ENCODE measurements around the gene DDX27. TPM values are rescaled to one million over a fixed set of nuclear protein-coding genes. Genes with fewer than 3 reads are reported as not detected.
A peak's percentile ranks its signal among the peaks of the same experiment; 100 is the strongest.

Gene DDX27
- total RNA-seq, 4 donors from 2014 or later = 19.8 to 35.7 (median 30.8) TPM

DNA sequence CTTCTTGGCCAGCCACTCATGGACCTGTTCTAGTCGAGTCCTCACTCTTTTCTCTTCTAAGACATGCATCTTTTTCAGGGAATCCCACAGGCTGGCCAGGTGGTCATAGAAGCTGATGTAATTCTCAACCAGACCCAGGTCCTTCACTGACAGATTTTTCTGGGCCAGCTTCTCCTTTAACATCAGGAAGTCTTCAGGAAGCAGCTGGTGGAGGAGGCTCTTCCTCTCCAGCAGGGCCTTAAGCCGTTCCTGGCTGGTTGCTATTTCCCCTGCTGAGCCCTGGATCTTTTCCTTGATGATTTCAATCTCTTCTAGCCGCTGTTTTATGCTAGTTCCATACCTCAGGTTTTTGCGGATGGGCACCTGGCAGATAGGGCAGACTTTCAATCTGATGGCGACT is 28.6 kb downstream of the DDX27 start:
- peaks cover 0 to 33% (median 7%) of the 10 kb centered on the region in 3 donors for H3K4me1 ChIP-seq
- H3K36me3 ChIP-seq = peaks cover 36 to 99% (median 57%) of the 10 kb centered on the region in 3 donors
- DNase-seq = no peak
- H3K9me3 ChIP-seq = no peaks in the 10 kb centered on the region
- no peak for TF ChIP-seq POLR2A (IDR thresholded peaks at IDR 0.05)
- TF ChIP-seq, protein P1, sequence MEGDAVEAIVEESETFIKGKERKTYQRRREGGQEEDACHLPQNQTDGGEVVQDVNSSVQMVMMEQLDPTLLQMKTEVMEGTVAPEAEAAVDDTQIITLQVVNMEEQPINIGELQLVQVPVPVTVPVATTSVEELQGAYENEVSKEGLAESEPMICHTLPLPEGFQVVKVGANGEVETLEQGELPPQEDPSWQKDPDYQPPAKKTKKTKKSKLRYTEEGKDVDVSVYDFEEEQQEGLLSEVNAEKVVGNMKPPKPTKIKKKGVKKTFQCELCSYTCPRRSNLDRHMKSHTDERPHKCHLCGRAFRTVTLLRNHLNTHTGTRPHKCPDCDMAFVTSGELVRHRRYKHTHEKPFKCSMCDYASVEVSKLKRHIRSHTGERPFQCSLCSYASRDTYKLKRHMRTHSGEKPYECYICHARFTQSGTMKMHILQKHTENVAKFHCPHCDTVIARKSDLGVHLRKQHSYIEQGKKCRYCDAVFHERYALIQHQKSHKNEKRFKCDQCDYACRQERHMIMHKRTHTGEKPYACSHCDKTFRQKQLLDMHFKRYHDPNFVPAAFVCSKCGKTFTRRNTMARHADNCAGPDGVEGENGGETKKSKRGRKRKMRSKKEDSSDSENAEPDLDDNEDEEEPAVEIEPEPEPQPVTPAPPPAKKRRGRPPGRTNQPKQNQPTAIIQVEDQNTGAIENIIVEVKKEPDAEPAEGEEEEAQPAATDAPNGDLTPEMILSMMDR (IDR thresholded peaks at IDR 0.05) = no peak
- 68 to 70% methylated on average over 5 of the region's 5 CpGs for WGBS, 2 donors
- peak overlapping the region in 1 of 4 donors; percentile 8 for H3K27ac ChIP-seq
- intact Hi-C loops (cut with DNase I) = loop anchor here (10.0 kb wide), 1 partner anchor 77 kb away; no protein-coding TSS in a partner anchor
- no peaks in the 10 kb centered on the region for H3K27me3 ChIP-seq
- no peak overlapping the region for H3K4me3 ChIP-seq

GRCh38 chr20:49248301-49248700 is 29.1 kb downstream of the DDX27 start:
- Histone ChIP-seq H3K27me3 (no peaks in the 10 kb centered on the region), H3K27ac (no peak overlapping the region), H3K36me3 (peaks cover 32 to 99% (median 57%) of the 10 kb centered on the region in 3 donors), H3K9me3 (no peaks in the 10 kb centered on the region), H3K4me3 (no peak overlapping the region), H3K4me1 (peaks cover 0 to 33% (median 7%) of the 10 kb centered on the region in 3 donors)
- no CpG with 5 or more reads among the region's 10 CpGs for WGBS, 2 donors
- DNase-seq = no peak
- TF ChIP-seq, protein P1 (IDR thresholded peaks at IDR 0.05) = no peak
- TF ChIP-seq POLR2A (IDR thresholded peaks at IDR 0.05) = no peak
- intact Hi-C loops (cut with DNase I) = loop anchor here (10.0 kb wide), 1 partner anchor 76 kb away; no protein-coding TSS in a partner anchor

DNA sequence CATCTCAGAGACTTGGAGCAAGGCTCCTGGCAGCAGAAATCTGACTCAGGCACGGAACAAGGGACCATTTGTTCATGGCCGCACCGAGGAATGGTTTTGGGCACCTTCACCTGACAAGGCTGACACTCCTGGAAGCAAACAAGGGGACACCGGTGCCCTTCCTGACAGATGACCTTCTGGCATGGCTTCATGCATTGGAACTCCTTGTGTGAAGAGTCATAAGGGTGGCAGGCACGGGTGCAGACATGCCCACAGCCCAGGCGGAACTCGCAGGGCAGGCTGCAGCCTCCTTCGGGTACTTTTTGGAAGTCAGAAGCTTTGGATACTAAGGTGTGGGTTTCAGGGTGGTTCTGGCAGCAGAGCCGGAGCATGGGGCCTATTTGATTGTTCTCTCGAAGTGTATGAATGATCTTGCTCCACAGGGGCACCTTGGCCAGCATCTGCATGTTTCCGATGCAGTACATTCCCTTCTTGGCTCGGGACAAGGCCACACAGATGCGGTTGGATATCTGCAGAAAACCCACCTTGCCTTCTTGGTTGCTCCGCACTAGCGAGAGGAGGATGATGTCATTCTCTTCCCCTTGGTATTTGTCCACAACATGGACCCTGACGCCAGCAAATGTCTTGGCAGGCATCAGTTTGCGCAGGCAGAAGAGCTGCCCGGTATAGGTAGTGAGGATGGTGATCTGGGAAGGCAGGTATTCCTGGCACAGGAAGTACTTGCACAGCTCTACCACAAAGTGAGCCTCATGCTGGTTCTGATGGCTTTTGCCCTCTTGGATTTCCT is 29.9 kb downstream of the DDX27 start:
- intact Hi-C loops (cut with DNase I) = loop anchor here (10.0 kb wide), 1 partner anchor 76 kb away; no protein-coding TSS in a partner anchor
- H3K36me3 ChIP-seq = peaks cover 32 to 99% (median 65%) of the 10 kb centered on the region in 3 donors

DNA sequence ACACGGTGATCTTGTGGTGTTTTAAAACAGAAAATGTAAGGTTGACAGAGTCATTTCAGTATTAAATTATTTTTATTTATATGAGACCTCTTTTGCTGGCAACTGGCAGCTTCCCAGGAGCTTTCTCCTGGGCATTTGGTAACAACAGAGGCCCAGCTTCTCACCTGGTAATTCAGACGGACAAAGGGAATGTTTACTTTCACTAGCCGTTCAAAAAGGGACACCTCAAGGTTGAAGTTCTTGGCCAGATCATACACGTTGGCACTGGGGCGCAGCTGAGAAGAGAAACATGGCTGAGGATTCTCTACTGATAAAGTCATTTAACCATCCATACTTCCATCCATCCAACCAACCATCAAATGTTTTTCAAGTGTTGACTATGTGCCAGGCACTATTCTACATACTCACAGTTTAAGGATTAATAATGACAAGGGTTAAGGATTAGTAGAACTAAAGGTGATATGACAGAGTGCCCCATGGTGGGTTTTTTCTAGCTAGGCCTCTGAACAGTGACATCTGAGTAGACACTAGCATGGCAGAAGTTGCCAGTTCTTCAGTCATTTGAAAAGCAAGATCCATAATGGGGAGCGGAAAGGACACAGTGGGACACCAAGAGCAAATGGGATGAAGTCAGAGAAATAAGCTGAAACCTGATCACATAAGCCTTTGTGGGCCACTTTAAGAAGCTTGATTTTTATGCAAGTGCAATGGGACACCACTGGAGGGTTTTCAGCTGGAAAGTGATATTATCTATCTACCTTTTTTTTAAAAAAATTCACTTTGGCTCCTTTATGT is 33.5 kb downstream of the DDX27 start:
- H3K36me3 ChIP-seq = peaks cover 49 to 100% (median 92%) of the 10 kb centered on the region in 3 donors
- TF ChIP-seq POLR2A (IDR thresholded peaks at IDR 0.05) = no peak
- TF ChIP-seq, protein P1 (IDR thresholded peaks at IDR 0.05) = no peak
- no peak overlapping the region for H3K27ac ChIP-seq
- no peak for DNase-seq
- no peak overlapping the region for H3K4me3 ChIP-seq
- H3K4me1 ChIP-seq = peaks cover 0 to 17% (median 7%) of the 10 kb centered on the region in 3 donors
- H3K27me3 ChIP-seq = no peaks in the 10 kb centered on the region
- no peaks in the 10 kb centered on the region for H3K9me3 ChIP-seq
- intact Hi-C loops (cut with DNase I) = no loop called here
- WGBS, 2 donors = 86 to 89% methylated on average over 6 of the region's 6 CpGs

More for the DNA sequence above, 29.9 kb downstream of the DDX27 start:
- DNase-seq = no peak
- Histone ChIP-seq H3K4me1 (peaks cover 0 to 33% (median 7%) of the 10 kb centered on the region in 3 donors), H3K9me3 (no peaks in the 10 kb centered on the region), H3K27ac (peak overlapping the region in 1 of 4 donors; percentile 28), H3K27me3 (no peaks in the 10 kb centered on the region), H3K4me3 (no peak overlapping the region)
- WGBS, 2 donors = 40 to 65% methylated on average over 7 of the region's 18 CpGs
- TF ChIP-seq POLR2A (IDR thresholded peaks at IDR 0.05) = no peak
- TF ChIP-seq, protein P1 (IDR thresholded peaks at IDR 0.05) = no peak

Data from esophagus squamous epithelium (tissue), 5 donors.